Measurements from ENCODE around the gene KCNJ6. TPM values are rescaled to one million over a fixed set of nuclear protein-coding genes. Genes with fewer than 3 reads are reported as not detected.

The KCNJ6 gene
- total RNA-seq, 1 donor from 2014 or later = 0.75 TPM

DNA sequence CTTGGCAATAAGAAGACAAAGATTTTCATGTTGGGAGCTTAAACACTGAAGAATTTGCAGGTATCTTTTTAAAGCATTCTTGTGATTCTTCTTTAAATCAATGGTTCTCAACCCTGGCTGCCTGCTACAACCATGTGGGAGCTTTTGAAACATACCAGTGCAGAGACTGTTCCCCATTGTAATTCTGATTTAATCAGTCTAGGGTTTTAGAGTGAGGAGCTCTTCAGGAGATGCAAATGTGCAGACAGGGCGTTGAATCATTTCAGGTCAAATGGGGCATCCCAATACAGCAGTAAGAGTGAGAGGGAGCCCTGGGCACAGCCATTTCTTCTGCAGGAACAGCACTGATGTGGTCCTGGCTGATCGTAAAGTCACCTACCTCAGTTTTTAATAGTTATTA lies 24.3 kb downstream of the KCNJ6 start:
- no peak overlapping the region for H3K27ac Mint-ChIP-seq (ENCODE audit: unreplicated experiment)
- TF ChIP-seq, protein P1, sequence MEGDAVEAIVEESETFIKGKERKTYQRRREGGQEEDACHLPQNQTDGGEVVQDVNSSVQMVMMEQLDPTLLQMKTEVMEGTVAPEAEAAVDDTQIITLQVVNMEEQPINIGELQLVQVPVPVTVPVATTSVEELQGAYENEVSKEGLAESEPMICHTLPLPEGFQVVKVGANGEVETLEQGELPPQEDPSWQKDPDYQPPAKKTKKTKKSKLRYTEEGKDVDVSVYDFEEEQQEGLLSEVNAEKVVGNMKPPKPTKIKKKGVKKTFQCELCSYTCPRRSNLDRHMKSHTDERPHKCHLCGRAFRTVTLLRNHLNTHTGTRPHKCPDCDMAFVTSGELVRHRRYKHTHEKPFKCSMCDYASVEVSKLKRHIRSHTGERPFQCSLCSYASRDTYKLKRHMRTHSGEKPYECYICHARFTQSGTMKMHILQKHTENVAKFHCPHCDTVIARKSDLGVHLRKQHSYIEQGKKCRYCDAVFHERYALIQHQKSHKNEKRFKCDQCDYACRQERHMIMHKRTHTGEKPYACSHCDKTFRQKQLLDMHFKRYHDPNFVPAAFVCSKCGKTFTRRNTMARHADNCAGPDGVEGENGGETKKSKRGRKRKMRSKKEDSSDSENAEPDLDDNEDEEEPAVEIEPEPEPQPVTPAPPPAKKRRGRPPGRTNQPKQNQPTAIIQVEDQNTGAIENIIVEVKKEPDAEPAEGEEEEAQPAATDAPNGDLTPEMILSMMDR (conservative IDR thresholded peaks at IDR 0.05) = no peak
- H3K9me3 Mint-ChIP-seq = no peaks in the 10 kb centered on the region
- no peaks in the 10 kb centered on the region for H3K27me3 Mint-ChIP-seq (ENCODE audit: low read depth)
- DNase-seq (ENCODE audit: low read depth, low spot score) = no peak
- no peak overlapping the region for H3K4me3 Mint-ChIP-seq
- H3K4me1 Mint-ChIP-seq = no peaks in the 10 kb centered on the region
- H3K36me3 Mint-ChIP-seq (ENCODE audit: low read depth) = no peaks in the 10 kb centered on the region

DNA sequence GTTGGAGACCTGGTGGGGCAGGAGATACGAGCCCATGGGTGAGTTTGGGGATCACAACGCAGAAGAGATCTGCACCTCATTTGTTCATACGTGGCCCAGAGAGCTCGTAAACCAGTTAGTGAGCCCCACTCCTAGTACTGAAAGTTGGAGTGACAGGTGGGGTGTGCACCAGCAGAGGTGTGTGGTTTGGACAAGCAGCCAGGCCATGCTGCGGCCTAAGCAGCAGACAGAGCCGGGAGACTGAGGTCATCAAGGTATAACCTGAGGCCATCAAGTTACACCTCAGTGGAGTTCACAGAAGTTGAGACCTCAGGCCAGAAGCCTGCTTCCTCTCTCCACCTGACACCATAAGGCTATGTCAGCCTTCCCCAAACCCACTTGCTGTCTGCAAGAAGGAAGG lies 27.6 kb downstream of the KCNJ6 start:
- Mint-ChIP-seq H3K27ac (ENCODE audit: unreplicated experiment) (no peak overlapping the region), H3K27me3 (ENCODE audit: low read depth) (peaks cover 6% of the 10 kb centered on the region), H3K36me3 (ENCODE audit: low read depth) (no peaks in the 10 kb centered on the region), H3K4me3 (no peak overlapping the region), H3K9me3 (no peaks in the 10 kb centered on the region), H3K4me1 (no peaks in the 10 kb centered on the region)
- TF ChIP-seq, protein P1 (conservative IDR thresholded peaks at IDR 0.05) = no peak
- DNase-seq (ENCODE audit: low read depth, low spot score) = no peak

DNA sequence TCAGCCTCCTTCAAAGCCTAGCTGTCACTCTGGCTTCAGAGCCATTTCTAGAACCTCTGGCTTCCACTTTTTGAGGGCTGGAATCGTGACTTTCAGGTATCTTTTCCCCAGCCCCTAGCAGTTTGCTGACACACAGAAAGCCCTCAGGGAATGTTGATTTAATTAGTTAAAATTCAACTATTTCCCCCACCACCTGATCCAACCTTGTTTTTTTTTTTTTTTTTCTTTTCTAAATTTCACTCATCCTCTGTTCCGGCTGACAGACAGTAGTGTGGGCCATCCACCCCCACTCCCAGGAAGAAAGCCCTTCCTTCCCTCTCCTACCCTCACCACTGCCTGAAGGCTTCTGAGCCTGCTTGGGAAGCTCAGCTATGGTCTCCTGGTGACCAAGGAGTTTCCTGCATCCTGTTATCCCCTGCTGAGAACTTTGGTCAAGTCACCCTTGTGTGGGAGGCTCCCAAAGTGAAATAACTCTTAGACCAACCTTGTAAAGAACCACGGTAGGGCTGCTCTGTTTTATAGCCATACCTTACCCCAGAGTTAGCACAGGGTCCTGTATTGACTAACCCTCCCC lies 29.4 kb downstream of the KCNJ6 start:
- no peaks in the 10 kb centered on the region for H3K9me3 Mint-ChIP-seq
- H3K36me3 Mint-ChIP-seq (ENCODE audit: low read depth) = no peaks in the 10 kb centered on the region
- H3K27ac Mint-ChIP-seq (ENCODE audit: unreplicated experiment) = no peak overlapping the region
- TF ChIP-seq, protein P1 (conservative IDR thresholded peaks at IDR 0.05) = no peak
- peaks cover 6% of the 10 kb centered on the region for H3K27me3 Mint-ChIP-seq (ENCODE audit: low read depth)
- DNase-seq (ENCODE audit: low read depth, low spot score) = no peak
- H3K4me3 Mint-ChIP-seq = no peak overlapping the region
- H3K4me1 Mint-ChIP-seq = no peaks in the 10 kb centered on the region

DNA sequence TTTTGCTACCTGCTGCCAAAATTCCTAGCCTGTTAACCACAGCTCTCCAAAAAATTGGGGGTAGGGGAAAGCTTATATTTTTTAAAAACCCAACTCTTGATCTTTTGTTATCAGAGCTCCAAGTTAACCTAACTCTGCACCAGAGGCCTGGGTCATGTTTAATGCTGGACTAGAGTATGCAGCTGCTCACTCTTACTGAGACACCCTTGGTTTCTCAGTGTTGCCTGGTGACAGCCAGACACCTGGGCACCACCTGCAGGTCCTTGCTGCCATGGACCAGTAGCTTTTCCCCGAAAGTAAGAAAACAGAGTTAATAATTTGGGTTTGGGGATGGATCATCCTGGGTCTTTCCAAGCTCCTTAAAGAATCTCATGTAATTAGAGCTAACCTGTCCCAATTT lies 30.1 kb downstream of the KCNJ6 start:
- DNase-seq (ENCODE audit: low read depth, low spot score) = no peak
- Mint-ChIP-seq H3K4me1 (no peaks in the 10 kb centered on the region), H3K36me3 (ENCODE audit: low read depth) (no peaks in the 10 kb centered on the region), H3K27me3 (ENCODE audit: low read depth) (peaks cover 6% of the 10 kb centered on the region), H3K9me3 (no peaks in the 10 kb centered on the region), H3K27ac (ENCODE audit: unreplicated experiment) (no peak overlapping the region), H3K4me3 (no peak overlapping the region)
- TF ChIP-seq, protein P1 (conservative IDR thresholded peaks at IDR 0.05) = no peak

DNA sequence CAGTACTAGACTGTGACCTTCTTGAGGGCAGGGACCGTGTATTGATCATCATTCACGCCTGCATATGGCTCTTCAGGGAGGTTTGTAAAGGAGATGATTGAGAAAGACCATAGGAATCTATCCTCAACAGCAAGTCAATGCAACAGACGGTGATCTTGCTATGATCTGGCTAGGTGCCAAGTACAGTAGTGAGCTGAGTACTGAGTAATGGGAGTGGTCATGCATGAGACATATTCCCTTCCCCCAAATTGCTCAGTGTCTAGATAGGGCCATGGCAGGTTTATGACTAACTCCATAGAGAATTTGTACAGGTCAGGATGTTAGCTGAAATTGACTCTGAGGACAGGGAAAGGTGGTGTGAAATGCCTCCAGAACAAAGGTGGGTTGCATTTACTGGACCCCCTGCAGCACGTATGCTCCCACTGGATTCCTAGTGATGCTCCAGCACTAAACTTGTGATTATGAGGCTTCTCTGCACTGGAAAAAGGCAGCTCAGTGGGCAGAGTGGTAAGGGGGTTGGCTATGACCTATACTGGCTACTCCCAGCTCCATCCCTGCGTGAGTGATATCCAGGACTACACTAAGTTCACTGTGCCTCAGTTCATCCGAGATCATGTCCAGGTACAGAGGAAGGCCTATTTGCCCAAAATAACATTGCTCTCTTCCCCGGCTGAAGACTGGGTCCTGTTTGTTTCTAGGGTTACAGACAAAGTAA lies 37.2 kb downstream of the KCNJ6 start:
- TF ChIP-seq, protein P1 (conservative IDR thresholded peaks at IDR 0.05) = no peak
- Mint-ChIP-seq H3K4me3 (no peak overlapping the region), H3K27ac (ENCODE audit: unreplicated experiment) (no peak overlapping the region), H3K36me3 (ENCODE audit: low read depth) (no peaks in the 10 kb centered on the region), H3K27me3 (ENCODE audit: low read depth) (peaks cover under 1% of the 10 kb centered on the region), H3K9me3 (no peaks in the 10 kb centered on the region), H3K4me1 (no peaks in the 10 kb centered on the region)
- no peak for DNase-seq (ENCODE audit: low read depth, low spot score)

Measured in neural crest cell (in vitro differentiated cells).